Measurements from ENCODE around the gene PSEN2.
"Not testable (repeated sequence)": the region's sequence is repeated elsewhere in the genome, so short reads cannot be mapped to it uniquely, and the experiment has no call there.

Gene PSEN2

DNA sequence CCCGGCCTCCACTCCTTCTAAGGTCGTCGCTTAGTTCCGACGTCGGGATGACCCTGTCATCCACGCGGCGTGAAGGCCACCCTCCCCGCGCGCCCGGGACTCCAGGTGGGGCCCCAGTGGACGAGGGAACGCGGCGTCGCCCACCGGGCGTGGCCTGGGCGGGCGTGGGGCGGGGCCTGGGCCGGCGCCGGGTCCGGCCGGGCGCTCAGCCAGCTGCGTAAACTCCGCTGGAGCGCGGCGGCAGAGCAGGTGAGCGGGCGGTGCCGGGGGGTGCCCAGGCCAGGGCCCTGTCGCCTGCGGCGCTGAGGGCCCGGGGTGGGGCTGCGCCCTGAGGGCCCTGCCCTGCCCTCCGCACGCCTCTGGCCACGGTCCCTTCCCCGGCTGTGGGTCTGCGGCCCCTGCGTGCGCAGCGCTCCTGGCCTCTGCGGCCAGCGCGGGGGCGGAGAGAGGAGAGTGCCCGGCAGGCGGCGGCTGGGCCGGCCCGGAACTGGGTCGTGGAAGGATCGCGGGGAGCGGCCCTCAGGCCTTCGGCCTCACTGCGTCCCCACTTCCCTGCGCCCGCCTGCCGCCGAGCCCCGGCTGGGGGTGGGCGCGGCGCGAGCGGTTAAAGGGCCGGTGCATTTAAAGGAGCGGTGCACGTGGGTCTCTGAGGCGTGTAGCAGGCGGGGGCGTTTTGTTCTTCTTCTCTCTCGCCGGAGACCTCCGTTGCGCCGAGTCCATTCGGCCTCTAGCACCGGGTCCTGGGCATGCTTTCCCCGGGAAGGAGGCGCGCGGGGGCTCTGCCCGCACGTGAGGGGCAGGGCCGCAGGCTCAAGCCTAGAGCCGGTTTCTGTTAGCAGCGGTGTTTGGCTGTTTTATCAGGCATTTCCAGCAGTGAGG is at the start of gene PSEN2:
Gene PSEN2, plus strand, starts transcription at position 216 of the 879 bp plus-strand sequence. CDS start 11,292 bp downstream, outside the sequence.
- TF ChIP-seq GATA1 (IDR thresholded peaks at IDR 0.05; ENCODE audit: low read depth, low read length) (no peak), POLR2A (IDR thresholded peaks at IDR 0.05; ENCODE audit: low read length) (no peak)
- peak; percentile 66 for DNase-seq

DNA sequence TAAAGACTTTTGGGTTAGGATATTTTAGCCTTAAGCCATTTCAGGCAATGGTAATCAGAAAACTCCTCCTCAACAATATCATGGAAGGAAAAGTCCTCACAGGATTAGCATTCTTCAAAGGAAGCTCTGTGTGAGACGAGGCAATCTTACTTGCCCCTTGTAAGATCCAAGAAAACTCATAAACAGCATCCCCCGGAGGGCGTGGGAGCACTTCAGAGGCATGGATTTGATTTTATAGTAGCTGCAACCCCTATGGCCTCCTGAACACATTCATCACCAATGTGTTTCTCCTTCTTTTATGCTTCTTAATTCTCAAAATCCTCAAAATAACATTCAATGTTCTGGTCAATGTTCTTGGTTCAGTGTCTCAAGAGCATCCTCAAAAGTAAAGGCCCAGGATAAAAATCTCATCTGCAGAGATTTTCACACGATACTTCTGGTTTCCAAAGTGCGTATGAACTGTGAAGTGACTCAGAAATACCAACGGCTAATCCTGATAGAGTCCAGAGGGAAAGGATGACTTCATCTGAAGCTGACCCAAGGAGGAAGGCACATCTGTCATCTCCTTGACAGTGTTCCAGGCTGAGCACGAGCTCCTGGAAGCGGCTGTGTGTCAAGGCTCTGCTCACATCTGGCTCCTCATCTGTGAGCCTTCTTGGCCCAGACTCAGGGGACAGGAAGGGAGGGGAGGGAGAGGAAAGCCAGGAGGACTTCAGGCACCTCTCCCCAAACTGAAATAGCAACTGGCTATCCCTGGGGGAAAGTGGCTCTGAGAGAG is 49.3 kb upstream of the PSEN2 start:
- DNase-seq = no peak
- no peak for TF ChIP-seq GATA1 (IDR thresholded peaks at IDR 0.05; ENCODE audit: low read depth, low read length)
- TF ChIP-seq POLR2A (IDR thresholded peaks at IDR 0.05; ENCODE audit: low read length) = no peak

DNA sequence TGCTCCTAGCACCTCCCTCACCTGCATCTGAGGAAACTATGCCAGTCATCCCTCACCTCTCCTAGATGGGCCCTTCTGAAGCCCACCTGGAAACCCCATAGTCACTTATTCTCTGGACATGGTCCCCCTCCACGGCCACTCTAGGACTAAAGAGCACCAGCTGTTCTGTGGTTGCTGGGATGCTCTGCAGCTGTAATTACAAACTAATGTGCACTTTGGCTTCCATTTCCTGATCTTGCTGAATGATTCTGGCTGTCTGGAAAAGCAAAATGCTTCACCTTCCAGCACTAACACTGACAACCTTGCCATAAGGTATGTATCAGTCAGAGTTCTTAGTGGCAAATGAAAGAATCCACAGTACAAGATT is 48.7 kb upstream of the PSEN2 start:
- no peak for DNase-seq
- TF ChIP-seq POLR2A (IDR thresholded peaks at IDR 0.05; ENCODE audit: low read length) (no peak), GATA1 (IDR thresholded peaks at IDR 0.05; ENCODE audit: low read depth, low read length) (no peak)

DNA sequence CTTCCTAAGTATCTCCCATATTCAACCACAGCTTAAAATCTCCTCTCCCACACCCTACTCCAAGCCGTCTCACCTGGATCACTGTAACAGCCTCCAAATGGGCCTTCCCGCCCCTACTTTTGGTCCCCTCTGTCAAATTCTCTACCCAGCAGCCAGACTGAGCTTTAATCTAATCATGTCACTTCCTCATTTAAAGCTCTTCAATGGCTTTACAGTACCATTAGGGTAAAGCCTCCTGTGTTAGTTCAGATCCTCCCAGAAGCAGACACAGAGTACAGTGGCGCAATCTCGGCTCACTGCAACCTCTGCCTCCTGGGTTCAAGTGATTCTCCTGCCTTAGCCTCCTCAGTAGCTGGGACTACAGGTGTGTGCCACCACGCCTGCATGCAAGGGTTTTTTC is 46.8 kb upstream of the PSEN2 start:
- DNase-seq = no peak

DNA sequence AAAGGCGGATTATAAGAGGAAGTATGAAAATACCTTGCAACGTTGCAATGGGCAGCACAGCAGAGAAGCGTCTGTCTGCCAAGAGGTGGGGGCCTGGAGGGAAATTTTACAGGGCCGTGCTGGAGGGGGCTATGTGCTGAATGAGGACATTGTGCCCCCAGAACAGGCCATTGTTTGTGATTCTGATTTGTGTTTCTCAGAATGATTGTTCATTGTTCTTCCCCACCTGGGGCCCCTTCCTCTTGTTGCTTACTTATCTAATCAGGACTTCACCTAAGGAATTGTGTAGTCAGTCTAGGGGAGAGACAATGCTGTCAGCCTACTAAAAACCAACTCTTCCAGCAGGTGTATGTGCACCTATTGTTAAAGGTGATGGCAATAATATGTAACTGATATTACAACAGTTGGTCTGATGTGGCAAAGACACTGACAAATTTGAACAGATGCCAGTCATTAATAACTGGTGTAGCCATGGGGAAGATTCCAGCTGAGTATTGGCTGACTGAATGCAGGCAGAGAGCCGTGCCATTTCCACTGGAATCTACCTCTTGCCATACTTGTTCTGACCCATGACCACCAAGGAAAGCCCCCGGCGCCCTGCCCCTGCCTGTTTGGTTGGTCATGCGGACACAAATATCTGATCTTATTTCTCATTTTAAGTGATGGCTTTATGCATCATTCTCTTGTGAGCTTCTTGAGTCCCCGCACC is 45.2 kb upstream of the PSEN2 start:
- no peak for DNase-seq
- TF ChIP-seq POLR2A (IDR thresholded peaks at IDR 0.05; ENCODE audit: low read length) (no peak), GATA1 (IDR thresholded peaks at IDR 0.05; ENCODE audit: low read depth, low read length) (no peak)

More for the DNA sequence above, 46.8 kb upstream of the PSEN2 start:
- no peak for TF ChIP-seq GATA1 (IDR thresholded peaks at IDR 0.05; ENCODE audit: low read depth, low read length)
- no peak for TF ChIP-seq POLR2A (IDR thresholded peaks at IDR 0.05; ENCODE audit: low read length)

DNA sequence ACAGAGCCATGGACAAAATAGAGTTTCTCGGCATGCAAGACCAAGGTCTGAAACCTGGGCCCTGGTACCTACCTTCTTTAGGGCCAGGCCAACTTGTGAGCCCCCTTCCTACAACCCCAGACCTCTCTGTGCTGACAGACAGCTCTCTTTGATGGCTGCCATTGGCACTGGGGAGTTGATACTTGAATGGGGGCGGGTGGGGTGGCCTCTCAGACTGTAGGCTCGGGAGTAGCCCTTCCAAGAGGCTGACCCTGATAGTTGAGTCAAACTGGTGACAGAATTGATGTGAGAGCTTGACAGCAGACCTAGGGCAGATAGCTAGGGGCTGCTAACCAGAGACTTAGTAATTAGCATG is 44.7 kb upstream of the PSEN2 start:
- no peak for TF ChIP-seq POLR2A (IDR thresholded peaks at IDR 0.05; ENCODE audit: low read length)
- no peak for TF ChIP-seq GATA1 (IDR thresholded peaks at IDR 0.05; ENCODE audit: low read depth, low read length)

DNA sequence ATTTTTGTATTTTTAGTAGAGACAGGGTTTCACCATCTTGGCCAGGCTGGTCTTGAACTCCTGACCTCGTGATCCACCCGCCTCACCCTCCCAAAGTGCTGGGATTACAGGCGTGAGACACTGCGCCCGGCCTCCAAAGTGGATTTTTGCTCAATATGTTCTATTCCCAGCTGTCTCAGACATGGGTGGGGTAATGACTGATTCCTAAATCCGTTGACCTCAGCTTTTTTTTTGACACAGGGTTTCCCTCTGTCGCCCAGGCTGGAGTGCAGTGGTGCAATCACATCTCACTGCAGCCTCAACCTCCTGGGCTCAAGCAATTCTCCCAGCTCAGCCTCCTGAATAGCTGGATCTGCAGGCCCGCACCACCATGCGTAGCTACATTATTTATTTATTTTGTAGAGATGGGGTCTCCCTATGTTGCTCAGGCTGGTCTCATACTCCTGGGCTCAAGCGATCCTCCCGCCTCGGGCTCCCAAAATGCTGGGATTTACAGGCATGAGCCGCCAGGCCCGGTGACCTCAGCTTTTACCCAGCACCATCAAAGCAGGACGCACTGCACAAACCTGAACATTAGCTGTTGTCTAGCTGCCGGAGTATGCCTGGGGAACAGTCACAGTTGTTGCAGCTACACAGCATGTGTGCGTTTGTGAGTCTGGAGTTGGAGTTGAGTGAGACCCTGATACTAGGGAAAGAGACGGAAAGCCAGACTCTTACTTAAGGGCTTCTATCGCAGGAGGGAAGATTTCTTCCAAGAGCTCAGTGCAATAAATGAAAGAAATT is 43.7 kb upstream of the PSEN2 start:
- TF ChIP-seq POLR2A (IDR thresholded peaks at IDR 0.05; ENCODE audit: low read length) (no peak), GATA1 (IDR thresholded peaks at IDR 0.05; ENCODE audit: low read depth, low read length) (no peak)
- no peak for DNase-seq

More for the DNA sequence above, 44.7 kb upstream of the PSEN2 start:
- DNase-seq = no peak

DNA sequence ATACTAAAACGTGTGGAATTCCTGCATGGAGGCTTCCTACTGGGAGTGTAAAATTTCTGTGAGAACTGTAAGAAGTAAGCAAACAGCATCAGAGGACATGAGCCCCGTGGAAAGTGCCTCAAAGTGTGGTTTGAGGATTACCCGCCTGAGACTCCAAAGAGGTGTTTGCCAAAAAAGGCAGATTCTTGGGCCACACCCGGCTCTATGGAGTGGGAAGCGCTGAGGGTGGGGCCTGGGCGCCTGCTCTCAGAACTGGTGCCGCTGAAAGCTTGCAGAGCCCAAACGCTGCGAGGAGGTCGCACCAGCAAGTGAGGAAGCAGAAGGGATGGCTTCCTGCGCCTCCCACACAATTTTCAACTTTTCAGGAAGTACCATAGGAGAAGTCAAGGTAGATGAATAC is 43.0 kb upstream of the PSEN2 start:
- DNase-seq = peak; percentile 34 to 47
- TF ChIP-seq GATA1 (IDR thresholded peaks at IDR 0.05; ENCODE audit: low read depth, low read length) (no peak), POLR2A (IDR thresholded peaks at IDR 0.05; ENCODE audit: low read length) (no peak)

DNA sequence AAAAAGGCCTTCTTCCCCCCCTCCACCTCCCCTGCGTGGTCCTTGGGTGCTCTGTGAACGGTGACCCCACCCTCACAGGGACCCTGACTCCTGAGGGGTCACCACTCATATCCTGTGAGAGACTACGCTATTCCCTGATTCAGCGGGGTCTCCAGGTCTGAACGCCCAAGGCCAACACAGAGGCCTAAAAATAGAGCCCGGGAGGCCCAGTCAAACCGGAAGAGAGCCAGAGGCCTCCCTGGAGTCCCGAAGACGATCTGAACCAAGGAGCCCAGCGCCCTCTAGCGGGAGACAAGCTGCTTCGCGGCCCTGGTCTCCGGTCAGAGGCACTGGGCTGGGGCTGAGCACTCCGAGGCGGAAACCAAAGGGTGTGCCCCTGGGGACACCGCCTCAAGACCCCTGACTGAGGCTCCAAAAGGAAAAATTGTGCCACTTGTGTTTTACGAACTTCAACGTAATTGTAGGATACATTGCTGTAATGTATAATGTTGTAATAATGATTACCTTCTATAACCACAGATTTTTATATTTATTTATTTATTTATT is 42.4 kb upstream of the PSEN2 start:
- no peak for TF ChIP-seq POLR2A (IDR thresholded peaks at IDR 0.05; ENCODE audit: low read length)
- TF ChIP-seq GATA1 (IDR thresholded peaks at IDR 0.05; ENCODE audit: low read depth, low read length) = no peak
- DNase-seq = peak; percentile 92 to 94

DNA sequence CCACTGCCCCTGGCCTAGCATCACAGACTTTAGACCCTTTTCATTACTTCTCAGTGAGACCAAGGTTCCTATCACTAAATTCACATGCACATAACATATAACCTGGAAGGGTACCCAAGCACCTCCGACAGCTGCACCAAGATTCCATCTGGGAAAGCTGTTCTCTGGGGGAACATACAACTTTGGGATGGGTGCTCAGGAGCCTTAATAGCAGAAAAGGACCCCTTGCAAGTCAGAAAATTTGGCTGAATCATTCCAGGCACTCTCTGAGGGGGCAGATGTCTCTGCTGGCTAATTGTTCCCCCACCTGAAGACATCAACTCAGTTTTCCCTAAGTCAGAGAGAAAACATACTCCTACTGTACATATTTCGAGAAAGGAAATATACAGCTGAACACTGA is 41.3 kb upstream of the PSEN2 start:
- DNase-seq = no peak
- TF ChIP-seq GATA1 (IDR thresholded peaks at IDR 0.05; ENCODE audit: low read depth, low read length) = no peak
- no peak for TF ChIP-seq POLR2A (IDR thresholded peaks at IDR 0.05; ENCODE audit: low read length)

DNA sequence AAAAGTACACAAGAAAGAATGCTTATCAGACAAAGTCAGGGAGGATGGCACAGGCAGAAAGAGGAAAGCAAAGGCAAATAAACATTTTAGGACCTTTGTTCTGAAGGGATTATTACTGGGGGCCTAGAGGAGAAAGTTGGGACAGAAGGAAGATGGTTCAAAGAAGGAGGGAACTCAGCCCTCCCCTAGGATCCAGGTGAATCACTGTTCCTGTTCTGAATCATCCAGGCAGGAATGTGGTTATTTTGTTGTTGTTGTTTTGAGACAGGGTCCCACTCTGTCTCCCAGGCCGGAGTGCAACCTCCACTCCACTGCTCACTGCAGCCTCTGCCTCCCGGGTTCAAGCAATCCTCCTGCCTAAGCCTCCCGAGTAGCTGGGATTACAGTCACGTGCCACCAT is 38.5 kb upstream of the PSEN2 start:
- DNase-seq = no peak
- TF ChIP-seq GATA1 (IDR thresholded peaks at IDR 0.05; ENCODE audit: low read depth, low read length) = no peak
- TF ChIP-seq POLR2A (IDR thresholded peaks at IDR 0.05; ENCODE audit: low read length) = no peak

DNA sequence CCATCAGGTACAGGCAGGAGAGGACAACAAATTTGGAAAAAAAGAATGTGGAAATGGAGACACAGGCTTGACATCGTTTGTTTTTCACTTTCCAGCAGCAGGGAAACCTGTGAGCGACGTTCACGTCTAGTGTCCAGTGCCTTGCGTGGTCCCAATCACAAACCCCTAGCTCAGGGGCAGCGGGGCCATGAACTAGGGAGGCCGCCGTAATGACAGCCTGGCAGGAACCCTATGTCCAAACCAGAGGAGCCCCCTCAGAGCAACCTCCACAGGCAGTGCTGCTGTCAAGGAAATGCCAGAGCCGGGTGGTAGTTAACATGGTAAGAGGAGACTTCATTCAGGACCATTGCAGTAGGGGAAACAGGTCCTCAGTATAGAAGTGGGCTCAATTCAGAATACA is 37.8 kb upstream of the PSEN2 start:
- DNase-seq = no peak
- TF ChIP-seq POLR2A (IDR thresholded peaks at IDR 0.05; ENCODE audit: low read length) = no peak
- no peak for TF ChIP-seq GATA1 (IDR thresholded peaks at IDR 0.05; ENCODE audit: low read depth, low read length)

DNA sequence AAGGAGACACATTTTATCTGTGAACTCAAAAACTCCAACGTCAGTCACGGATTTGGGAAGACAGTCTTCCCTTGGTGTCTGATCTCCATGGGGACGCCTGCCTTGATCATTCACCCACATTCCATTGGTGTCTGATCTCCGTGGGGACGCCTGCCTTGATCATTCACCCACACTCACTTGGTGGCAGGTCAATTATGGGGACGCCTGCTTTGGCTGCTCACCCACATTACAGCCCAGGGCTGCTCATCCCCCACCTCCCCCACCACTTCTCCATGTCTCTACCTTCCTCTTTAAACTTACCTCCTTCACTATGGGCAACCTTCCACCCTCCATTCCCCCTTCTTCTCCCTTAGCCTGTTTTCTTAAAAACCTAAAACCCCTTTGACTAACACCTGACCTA is 36.2 kb upstream of the PSEN2 start:
- not testable (repeated sequence) for DNase-seq

DNA sequence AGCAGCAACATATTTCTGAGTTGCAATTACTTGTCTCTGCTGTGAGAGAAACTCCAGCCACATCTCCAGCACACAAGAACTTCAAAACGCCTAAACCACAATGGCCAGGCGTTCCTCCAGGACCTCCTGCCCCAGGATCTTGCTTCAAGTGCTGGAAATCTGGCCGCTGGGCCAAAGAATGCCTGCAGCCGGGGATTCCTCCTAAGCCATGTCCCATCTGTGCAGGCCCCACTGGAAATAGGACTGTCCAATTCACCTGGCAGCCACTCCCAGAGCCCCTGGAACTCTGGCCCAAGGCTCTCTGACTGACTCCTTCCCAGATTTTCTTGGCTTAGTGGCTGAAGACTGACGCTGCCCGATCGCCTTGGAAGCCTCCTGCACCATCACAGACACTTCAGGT is 35.0 kb upstream of the PSEN2 start:
- not testable (repeated sequence) for DNase-seq

DNA sequence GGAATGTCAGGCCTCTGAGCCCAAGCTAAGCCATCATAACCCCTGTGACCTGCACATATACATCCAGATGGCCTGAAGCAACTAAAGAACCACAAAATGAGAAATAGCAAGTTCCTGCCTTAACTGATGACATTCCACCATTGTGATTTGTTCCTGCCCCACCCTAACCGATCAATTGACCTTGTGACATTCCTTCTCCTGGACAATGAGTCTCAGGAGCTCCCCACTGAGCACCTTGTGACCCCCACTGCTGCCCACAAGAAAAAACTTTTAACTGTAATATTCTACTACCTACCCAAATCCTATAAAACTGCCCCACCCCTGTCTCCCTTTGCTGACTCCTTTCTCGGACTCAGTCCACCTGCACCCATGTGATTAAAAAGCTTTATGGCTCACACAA is 32.5 kb upstream of the PSEN2 start:
- not testable (repeated sequence) for DNase-seq

Data from erythroblast (primary cell).